D341Med (cell line): ENCODE measurements around the gene CYP3A4.
"Not testable (repeated sequence)": the region's sequence is repeated elsewhere in the genome, so short reads cannot be mapped to it uniquely, and the experiment has no call there.

ENCODE experiments used
- DNase-seq: peaks from one replicate; pipeline ENCODE4 v3.0.0; 2012; ENCODE audit warnings: low spot score

The CYP3A4 gene

DNA sequence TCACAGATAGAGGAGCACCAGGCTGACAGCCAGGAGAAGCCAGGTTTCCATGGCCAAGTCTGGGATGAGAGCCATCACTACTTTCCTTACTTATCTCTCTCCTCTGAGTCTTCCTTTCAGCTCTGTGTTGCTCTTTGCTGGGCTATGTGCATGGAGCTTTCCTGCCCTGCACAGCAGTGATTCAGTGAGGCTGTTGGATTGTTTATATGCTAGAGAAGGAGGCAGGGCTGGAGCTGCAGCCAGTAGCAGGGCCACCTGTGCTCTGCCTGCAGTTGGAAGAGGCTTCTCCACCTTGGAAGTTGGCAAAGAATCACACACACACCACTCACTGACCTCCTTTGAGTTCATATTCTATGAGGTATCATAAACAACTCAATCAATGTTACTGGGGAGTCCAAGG, at the start of gene CYP3A4:
TSS of gene CYP3A4 (minus strand) at position 178 of the 400 bp plus-strand sequence. CDS start at position 75, 103 bp downstream.
- DNase-seq = no peak

DNA sequence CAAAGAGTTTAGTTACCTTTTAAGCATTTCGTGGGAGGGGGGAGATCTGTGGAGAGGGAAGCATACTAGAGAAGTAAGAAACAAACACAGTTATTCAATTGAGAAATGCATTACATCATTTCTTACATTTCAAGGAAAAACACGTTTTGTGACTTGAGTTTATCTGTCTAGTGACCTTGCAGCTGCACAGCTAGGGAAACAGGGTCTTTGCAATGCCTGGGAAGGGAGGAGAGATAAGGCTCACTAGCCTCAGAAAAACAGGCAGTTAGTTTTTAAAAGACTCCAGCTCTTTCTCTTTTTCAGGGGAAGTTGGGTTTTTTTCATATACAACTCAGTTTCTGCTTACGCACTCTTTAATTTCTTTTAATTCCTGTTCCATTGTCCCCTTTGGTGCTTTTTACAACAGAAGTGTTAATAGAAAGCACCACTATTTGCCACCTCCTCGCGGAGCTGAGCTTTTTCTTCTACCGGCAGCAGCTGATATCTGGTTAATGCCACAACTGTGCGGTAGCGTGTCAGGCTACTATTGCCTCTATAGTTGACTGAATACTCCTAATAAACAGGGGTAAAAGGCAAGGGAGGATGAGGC, 49.4 kb upstream of the CYP3A4 start:
- DNase-seq = no peak

DNA sequence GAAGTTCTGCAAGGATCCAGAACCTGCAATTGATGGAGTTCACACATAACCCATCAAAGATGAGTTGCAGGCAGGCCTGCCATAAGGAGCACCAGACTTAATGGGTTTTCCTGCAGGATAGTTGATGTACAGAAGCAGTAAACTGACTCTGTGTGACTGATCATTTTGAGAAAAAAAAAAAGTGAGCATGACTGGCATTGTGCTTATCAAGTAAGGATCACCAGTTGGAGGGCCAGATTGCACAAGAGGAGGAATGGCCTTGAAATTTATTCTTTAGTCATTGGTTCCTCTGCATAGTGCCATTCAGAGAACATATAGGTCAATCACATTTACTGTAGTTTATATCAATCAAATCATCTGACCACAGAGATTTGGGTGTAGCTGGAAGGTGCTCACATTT, 47.6 kb upstream of the CYP3A4 start:
- no peak for DNase-seq

DNA sequence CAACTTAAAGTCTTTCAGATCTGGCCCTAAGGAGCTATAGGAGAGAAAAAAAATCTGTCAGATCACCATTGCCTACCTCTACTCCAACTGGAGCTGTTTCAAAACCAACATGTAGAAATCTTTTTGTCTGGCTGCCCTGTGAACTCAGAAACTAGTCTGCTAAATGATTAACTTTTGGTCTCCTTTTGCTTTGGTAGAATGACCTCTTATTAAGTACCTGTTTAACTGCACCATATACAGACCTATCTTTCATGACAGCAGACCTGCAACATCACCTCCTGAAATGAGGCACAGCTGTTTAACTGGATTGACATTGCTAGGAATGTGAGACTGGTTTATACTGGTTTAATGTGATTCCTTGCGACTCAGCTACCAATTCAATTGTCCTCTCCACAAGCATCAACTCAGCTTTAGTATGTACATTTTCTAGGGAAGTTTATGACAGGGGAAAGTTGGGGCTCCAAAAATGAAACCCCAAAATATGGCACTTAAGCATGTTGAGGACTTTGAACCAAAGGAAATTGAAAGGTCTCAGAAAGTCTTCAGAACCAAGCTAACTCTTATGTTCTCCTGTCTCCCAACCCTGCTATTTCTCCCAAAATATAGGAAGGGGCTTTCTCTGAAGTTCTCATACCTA, 45.7 kb upstream of the CYP3A4 start:
- DNase-seq = no peak

DNA sequence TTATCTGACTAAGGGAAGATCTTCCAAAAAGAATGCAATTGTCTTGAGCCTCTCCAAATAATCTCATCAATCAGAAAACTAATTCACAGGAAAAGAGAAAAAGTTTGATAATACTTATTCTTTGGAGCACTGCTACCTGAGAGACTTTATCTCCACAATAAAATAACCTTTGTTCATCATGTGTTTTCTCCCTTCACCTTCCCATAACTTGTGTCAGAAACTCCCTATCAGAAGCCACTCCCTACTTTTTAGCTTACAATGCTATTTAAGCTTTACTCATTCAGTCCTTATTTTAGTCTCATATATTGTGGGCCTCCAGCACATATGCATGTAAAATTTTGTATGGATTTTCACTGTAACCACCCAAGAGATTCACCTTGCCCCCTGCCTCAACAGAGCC, 44.8 kb upstream of the CYP3A4 start:
- no peak for DNase-seq

DNA sequence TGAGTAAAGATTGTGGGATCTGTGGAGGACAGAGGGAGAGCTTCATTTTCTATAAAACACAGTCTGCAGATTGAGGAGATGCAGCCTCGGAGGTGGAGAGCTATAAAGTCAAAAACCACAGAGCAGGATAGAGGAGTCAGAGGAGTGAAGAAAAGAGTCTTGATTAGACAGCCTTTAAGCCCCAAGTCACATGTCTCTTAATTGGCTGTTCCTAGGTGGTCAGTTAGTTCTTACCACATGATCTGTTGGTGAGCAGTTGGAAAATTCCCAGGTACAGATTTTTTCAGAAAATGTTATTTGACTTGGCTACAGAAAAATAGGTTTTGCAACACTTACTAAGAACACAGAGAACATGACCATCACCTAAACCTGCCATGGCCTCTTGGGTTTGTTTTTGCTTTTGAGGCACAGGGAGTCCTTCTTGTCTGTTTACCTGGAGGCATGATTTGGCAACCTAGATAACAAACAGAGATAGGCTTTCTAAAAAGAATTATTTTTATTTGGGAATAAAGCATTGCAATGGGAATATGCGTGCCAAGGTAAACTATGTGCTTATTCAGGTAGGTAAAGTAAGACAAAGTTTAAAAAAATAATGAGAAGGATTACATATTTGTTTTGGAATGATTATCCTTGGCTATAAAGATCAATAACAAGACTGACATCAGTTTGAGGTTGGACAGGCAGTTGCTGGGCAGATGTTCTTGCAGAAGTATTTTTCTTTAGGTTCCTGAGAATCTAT, 43.2 kb upstream of the CYP3A4 start:
- no peak for DNase-seq

DNA sequence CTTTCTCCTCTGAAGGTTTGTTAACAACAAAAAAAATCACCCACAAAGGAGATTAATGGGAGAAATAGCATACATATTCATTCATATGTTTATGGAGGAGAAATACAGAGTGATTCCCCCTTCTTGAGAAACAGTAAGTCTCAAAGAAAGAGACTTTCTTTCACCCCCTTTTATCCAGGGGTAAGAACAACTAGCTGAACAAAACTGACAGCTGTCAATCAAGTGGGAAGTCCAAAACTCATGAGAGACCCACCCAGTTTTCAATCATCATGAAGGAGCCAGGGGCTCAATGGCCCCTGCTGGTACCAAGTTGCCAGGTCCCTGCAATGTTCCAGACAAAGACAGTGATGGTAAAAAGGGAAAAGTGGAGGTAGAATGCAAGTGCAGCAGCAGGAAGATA, 41.9 kb upstream of the CYP3A4 start:
- DNase-seq = no peak

DNA sequence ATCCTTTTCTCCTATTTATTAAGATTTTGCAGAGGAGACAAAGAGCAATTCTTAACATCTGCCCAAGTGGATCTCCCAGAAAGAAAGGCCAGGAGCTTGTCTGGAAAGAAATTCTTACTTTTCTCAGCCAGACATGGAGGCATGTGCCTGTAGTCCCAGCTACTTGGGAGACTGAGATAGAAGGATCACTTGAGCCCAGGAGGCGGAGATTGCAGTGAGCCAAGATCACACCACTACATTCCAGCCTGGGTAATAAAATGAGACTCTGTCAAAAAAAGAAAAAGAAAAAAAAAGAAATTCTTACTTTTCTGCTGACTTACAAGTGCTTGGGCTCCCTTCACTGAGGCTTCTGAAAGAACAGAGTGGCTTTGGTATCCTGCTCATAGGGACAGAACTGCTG, 41.5 kb upstream of the CYP3A4 start:
- DNase-seq = no peak

DNA sequence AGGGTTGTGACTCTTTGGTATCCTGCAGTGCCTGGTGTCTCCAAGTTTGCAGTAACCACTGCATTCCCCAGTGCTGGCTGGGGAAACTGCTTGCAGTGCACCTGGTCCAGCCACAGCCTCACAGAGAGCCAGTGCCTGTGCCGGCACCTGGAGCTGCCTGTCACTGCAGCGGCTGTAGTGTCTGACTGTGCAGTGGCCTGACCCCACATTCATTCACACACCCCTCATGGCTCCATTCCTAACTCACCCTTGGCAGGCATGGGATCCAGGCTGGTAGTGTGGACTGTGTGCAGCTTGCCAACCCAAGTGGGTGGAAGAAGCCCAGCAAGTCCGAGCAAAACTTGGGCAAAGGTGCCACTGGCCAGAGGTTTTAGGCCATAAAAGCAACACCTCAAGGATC, 40.1 kb upstream of the CYP3A4 start:
- DNase-seq = no peak

DNA sequence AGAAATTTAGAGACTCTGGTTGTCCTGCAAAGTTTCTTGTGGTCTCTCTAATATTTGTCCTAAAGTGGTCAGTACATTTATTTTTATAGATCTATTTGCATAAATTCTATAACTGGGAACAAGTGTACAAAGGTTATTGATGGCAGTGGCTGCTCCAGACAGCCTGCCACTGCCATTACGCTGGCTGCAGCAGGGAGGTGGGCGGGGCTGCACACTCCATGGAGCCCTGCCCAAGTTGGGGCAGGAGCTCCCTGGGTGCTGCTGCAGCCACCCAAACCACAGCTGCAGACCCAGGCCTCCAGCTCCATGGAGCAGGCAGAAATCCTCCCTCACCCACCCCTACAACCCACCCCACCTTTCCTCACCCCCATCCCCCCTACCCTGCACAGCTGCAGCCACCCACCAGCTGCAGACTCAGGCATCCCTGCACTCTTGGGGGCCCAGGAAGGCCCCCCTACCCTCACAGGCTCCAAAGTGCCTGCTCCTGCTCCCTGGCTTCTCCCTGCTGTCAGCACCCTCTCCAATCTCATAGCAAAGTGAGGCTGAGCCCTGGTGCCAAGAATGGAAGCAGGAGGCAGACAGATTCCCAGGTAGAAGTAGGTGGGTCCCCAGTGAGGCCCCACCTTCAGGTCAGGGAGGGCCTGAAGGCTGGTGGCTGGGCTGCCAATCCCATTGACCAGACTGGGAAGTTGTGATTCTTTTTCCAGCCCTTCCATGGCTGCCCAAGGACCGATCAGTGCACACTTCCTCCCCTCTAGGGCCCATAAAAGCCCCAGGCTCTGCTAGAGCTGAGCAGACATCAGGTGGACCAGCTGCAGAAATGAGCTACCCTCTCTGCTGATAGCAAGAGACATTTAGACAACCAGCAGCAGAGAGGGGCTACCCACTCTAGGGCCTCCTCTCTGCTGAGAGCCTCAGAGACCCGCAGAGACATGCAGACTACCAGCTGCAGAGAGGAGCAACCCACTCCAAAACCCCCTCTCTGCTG, 39.0 kb upstream of the CYP3A4 start:
- no peak for DNase-seq

DNA sequence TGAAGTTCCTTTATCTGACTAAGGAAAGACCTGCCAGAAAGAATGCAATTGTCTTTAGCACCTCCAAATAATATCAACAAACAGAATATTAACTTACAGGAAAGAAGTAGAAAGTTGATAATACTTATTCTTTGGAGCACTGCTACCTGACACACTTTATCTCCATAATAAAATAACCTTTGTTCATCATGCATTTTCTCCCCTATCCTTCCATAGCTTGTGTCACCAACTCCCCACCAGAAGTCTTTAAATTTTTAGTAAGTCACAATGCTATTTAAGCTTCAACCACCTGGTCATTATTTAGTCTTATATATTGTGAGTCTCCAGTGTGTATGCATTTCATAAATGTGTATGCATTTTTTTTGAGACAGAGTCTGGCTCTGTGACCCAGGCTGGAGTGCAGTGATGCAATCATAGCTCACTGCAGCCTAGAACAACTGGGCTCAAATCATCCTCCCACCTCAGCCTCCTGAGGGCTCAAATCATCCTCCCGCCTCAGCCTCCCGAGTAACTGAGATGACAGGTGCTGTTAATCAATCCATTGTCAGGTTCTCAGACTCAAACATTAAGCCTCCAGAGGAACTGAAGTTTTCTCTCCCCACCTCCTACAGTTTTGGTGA, 36.5 kb upstream of the CYP3A4 start:
- no peak for DNase-seq

DNA sequence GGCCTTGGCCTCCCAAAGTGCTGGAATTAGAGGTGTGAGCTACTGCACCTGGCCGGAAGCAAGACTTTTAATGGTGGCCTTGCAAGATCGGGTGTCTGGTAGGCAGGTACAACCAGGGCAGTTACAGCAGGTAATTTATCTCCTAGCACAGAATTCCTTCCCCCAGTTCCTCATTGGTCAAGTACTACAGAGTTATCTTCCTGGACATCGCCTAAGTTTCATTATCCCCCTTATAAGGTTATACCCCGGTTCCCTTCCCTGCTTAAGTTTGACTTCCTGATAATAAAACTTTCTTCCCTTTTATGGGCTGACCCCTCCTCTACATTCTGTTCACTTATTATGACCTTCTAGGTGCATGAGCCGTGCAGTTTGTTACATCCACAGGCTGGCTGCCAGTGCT, 24.8 kb upstream of the CYP3A4 start:
- DNase-seq = no peak

DNA sequence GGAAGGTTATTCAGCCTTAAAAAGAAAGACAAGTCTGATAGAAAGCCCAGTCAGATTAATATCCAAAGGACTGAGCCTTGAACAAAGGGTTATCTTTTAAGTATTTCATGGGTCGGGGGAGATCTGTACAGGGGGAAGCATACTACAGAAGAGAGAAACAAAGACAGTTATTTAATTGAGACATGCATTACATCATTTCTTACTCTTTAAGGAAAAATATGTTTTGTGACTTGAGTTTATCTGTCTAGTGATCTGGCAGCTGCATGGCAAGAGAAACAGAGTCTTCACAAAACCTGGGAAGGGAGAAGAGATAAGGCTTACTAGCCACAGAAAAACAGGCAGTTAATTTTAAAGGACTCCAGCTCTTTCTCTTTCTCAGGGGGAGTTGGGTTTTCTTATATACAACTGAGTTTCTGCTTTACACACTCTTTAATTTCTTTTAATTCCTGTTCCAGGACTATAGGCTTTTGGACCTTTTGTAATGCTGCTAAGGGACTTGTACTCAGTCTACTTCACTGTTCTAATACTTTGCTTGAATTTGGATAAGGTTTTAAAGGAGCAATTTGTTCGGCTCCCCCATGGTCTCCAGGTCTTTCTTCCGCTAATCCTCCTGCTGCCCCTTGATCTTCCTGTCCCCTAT, 23.0 kb upstream of the CYP3A4 start:
- no peak for DNase-seq

DNA sequence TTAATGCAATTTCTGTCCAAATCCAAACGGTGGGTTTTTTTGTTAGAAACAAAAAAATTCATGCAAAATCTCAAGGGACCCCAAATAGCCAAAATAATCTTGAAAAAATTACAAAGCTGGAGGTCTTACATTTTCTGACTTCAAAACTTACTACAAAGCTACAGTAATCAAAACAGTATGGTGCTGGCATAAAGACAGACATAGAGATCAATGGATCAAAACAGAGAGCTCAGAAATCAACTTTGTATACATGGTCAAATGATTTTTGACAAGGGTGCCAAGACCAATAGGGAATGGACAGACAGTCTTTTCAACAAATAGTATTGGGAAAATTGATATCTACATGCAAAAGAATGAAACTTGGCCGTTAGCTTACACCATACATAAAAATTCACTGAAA, 21.7 kb upstream of the CYP3A4 start:
- DNase-seq = no peak

DNA sequence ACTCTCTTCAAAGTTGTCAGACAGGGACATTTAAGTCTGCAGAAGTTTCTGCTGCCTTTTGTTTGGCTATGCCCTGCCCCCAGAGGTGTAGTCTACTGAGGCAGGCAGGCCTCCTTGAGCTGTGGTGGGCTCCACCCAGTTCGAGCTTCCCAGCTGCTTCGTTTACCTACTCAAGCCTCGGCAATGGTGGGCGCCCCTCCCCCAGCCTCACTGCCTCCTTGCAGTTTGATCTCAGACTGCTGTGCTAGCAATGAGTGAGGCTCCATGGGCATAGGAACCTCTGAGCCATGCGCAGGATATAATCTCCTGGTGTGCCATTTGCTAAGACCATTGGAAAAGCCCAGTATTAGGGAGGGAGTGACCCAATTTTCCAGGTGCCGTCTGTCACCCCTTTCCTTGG, 19.1 kb upstream of the CYP3A4 start:
- not testable (repeated sequence) for DNase-seq

DNA sequence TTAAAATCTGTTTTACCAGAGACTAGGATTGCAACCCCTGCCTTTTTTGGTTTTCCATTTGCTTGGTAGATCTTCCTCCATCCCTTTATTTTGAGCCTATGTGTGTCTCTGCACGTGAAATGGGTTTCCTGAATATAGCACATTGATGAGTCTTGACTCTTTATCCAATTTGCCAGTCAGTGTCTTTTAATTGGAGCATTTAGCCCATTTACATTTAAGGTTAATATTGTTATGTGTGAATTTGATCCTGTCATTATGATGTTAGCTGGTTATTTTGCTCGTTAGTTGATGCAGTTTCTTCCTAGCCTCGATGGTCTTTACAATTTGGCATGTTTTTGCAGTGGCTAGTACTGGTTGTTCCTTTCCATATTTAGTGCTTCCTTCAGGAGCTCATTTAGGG, 17.4 kb upstream of the CYP3A4 start:
- not testable (repeated sequence) for DNase-seq

DNA sequence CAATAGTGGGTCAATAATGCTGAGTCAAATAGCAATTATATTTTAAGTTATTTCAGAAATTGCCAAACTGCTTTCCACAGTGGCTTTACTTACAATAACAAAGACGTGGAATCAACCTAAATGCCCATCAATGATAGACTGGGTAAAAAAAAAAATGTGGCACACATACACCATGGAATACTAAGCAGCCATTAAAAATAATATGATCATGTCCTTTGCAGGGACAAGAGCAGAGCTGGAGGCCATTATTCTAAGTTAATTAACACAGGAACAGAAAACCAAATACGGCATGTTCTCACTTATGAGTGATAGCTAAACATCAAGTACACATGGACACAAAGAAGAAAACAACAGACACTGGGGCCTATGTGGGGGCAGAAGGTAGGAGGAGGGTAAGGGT, 15.0 kb upstream of the CYP3A4 start:
- DNase-seq = no peak

DNA sequence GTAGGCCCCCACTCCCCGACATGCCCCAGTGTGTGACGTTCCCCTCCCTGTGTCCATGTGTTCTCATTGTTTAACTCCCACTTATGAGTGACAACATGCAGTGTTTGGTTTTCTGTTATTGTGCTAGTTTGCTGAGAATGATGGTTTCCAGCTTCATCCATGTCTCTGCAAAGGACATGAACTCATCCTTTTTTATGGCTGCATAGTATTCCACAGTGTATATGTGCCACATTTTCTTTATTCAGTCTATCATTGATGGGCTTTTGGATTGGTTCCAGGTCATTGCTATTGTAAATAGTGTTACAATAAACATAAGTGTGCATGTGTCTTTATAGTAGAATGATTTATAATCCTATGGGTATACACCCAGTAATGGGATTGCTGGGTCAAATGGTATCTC, 11.9 kb upstream of the CYP3A4 start:
- not testable (repeated sequence) for DNase-seq

DNA sequence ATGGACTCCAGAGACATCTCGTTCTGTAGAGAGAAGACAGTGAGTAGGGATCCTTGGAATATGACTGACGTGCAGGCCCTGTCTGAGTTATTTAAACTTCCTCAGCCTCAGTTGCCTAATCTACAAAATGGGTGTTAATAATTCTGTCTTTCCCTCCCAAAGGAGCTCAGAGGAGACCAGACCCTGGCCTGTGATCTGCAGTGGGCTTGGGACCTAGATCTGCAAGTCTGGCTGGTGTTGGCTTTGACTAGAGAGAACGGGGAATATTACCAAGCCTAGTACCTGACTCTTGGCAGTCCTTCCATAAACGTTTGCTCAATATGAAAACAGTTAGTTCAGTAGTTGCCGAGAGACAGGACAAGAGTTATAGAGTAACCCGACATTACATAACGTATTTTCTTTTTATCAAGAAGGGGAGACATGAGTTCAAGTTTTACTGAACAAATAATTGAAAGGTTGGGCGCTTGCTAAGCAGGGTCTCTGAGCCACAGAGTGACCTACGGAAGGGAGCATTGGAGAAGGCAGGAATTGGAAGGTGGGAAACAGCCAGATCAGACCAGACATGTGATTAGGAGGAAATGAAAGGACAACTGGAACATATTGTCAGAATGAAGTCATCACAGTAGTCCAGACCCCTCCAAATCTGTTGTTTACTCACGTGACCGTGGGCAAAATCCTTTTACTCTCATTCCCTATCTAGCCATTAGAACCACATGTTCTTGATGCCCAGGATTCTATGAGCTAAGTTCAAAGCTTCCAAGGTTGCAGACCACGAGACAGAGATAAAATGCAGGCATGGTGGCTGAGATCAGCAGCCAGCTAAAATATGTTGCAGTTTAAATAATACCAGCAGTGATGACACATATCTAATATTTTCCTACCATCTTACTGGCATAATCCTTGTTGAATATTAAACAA, 10.9 kb upstream of the CYP3A4 start:
- DNase-seq = no peak

DNA sequence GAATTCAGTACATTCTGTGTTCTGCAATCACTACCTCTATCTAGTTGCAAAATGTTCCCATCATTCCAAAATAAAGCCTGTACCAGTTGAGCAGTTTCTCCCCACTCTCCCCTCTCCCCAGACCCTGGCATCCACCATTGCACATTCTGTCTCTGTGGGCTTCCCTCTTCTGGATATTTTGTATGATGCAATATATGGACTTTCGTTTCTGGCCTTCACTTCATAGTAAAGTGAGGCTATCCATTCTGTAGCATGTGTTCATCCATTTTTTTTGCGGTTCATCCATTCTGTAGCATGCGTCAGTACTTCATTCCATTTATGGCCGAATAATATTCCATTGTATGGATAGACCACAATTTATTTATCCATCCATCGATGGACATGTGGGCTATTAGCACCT, 9.5 kb upstream of the CYP3A4 start:
- no peak for DNase-seq
